Activated T-cell treated with anti-CD3 and anti-CD28 coated beads for 4 hours (primary cell): Measurements from ENCODE around the gene PMFBP1.

Source experiments
- DNase-seq: peaks from one replicate; pipeline ENCODE4 v3.0.0-alpha.2; 2020

The PMFBP1 gene

GRCh38 chr16:72179204-72179970 is 7.4 kb upstream of the PMFBP1 start:
- DNase-seq: no peak

DNA sequence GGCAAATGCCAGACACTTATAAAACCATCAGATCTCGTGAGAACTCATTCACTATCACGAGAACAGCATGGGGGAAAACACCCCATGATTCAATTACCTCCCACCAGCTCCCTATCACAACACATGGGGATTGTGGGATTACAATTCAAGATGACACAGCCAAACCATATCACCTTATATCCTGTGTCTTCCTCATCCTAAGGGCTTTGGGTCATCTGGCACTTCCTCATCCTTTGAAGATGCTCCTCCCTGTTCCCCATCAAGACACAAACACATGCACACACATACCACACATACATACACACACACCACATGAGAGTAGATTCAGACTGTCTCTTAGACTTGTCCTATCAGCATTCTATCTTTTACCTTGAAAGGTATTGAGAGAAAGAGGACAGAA is 2.8 kb upstream of the PMFBP1 start:
- no peak for DNase-seq

DNA sequence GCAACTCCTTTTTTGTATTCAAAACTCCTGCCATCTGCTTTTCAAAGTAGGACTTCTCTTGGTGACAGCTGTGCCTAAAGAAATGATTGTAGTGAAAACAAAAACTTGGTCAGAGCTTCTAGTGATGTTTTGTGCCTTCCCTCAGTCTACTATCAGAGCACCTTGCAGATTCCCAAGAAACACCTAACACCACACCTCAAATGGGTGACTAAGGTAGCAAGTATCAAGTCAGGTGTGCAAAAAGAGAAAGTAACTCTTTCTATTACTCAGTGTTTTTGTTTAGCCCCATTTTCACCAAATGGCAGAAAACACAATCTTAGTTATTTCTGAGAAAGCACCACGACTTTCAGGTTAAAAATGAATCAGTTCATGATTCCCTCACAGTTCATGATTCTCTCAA is 2.0 kb upstream of the PMFBP1 start:
- DNase-seq: no peak

DNA sequence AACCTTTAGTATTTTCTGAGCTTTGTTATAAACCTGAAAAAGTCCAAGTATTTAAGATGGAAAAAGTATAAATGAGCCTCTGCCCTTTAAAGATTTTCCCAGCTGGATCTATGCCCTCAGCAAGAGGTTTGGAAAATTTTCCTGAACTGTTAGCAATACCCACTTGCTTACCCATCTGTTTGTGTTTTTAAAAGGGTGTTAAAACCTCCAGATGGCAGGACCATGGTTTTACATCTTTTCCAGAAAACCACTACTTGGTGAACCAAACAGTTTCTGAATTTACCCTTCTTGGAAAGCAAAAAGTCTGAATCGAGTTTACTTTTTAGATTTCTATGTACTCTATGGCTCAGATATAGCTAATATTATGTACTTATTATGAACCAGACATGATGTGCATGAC is 719 bp downstream of the PMFBP1 start:
- DNase-seq: no peak

DNA sequence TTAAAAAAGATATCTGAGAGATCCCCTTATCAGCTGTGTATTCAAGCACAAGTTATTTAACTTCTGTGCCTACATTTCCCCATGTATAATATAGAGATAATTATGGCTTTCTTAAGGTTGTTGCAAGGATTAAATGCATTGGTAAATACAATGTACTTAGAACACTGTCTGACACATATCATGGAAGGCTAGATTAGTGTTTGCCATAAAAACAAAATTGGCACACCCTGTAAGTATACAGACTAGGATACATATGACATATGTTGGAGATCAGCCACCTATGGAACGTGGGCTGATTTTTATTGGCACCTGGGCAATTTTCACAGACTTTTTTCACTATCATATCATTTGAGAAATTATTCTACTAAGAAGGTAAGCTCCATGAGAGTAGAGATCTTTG is 2.2 kb downstream of the PMFBP1 start:
- DNase-seq: no peak

DNA sequence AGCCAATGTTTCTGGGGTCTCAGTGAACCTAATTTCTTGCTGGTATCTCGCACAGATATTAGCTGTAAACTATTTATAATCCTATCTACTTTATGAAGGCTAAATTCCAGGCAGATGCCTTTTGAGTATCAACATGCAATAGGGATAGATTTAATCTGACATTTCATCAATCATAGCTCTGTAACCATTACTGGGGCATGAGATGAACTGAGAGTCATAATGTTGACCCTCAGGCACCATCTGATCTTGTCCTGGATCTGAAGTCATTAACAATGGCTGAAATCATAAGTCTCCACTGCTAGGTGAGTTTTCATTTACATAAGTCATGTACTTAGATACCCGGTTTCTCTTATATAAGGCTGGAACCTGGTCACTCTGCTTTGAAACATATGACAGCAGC is 3.6 kb downstream of the PMFBP1 start:
- no peak for DNase-seq

GRCh38 chr16:72166954-72167561 is 4.9 kb downstream of the PMFBP1 start:
- no peak for DNase-seq

DNA sequence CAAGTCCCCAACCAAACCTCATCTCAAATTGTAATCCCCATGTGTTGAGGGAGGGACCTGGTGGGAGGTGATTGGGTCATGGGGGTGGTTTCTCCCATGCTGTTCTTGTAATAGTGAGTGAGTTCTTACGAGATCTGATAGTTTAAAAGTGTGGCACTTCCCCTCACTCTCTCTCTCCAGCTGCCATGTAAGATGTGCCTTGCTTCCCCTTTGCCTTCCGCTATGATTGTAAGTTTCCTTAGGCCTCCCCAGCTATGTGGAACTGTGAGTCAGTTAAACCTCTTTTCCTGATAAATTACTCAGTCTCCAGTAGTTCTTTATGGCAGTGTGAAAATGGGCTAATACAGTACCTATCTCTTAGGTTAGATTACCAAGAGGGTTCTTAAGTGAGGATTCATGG is 5.8 kb downstream of the PMFBP1 start:
- DNase-seq: no peak

GRCh38 chr16:72164691-72165090 is 7.3 kb downstream of the PMFBP1 start:
- no peak for DNase-seq

GRCh38 chr16:72162105-72162692 is 9.8 kb downstream of the PMFBP1 start:
- DNase-seq: no peak

- no peak for DNase-seq
Measured at GRCh38 chr16:72159801-72160200, 12.2 kb downstream of the PMFBP1 start.

DNA sequence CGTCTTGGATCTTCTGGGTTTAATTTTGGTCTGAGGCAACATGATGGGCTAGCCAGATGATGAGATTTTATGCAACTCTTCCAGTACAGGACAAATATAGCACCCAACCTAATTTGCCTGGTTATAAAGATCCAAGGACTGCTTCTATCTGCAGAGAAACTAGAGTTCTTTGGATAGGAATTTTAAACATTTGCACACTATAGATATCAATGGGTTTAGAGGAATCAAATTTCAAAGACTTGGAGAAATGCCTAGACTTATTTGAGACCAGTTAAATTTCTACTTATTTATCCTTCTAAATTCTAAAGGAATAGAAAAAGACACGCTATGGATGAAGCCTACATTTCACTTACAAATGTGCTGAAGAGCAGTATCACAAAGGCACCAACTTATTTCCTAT is 12.6 kb downstream of the PMFBP1 start:
- DNase-seq: no peak

DNA sequence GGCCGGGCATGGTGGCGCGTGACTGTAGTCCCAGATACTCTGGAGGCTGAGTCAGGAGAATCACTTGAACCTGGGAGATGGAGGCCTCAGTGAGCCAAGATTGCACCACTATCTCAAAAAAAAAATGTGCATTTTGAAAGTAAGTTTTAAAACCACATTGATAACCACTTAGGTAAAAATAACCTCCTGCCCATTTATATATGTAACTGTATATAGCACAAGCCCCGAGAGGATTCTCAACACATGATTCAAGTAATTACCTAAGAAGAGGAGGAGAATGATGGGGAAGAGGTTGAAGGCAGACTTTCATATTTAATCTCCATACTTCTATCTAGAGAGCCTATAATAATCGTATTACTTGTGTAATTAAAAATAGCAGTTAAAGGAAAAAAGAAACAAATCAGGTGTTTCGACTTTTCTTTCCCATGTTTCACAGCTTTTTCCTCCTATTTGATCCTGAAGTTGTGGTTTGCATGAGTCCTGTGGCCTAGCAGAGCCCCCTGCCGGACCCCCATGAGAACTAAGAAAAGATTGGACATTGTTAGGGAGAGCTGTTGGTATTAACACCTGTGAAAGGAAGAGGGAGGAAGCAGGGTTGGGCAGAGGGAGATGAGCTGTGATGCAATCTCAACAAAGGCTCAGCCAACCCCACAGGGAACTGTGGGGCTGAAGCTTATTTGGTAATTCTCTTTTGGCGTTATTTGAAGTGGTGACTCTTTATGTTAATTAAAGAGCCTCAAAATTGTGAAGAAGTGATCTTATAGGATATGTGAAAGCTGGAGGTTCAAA is 22.1 kb downstream of the PMFBP1 start:
- no peak for DNase-seq

DNA sequence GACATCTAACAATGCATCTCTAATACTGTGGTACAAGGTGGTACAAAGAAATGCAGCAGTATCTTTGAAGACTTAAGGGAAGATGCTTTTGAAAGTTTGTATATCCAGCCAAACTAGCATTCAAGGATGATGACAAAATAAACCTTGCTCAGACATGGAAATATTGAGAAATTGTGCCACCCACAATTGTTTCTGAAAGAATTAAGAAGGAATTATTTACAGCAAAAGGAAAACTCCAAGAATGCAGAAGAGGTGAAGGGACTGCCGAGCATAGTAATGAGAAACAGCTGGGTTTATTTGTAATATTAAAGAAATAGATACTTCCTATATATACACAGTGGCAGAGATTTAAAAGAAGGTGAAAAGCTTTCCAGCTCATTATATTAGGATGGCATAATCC is 29.5 kb downstream of the PMFBP1 start:
- DNase-seq: no peak

GRCh38 chr16:72139908-72140307 is 32.0 kb downstream of the PMFBP1 start:
- DNase-seq: no peak

DNA sequence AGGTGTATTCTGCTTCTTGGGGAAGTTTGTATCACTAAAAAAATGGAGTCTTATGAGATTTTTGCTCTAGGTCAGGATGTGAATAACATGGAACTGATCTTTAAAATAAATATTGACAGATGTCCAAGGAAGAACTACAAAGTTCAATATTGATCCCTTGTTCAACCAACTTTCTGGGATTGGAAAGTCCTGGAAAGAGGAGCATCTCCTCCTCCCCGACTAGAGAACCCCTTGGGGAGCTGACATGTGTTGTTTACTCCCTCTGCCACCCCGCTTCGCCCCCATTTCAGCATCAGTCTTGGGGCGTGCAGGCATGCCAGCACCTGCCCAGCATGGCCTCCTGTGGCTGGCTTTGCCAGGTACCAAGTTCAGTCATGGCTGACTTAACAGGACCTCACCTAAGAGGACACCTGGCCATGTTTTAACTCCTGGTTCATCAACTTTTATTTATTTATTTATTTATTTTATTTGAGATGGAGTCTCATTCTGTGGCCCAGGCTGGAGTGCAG is 33.8 kb downstream of the PMFBP1 start:
- DNase-seq: no peak

DNA sequence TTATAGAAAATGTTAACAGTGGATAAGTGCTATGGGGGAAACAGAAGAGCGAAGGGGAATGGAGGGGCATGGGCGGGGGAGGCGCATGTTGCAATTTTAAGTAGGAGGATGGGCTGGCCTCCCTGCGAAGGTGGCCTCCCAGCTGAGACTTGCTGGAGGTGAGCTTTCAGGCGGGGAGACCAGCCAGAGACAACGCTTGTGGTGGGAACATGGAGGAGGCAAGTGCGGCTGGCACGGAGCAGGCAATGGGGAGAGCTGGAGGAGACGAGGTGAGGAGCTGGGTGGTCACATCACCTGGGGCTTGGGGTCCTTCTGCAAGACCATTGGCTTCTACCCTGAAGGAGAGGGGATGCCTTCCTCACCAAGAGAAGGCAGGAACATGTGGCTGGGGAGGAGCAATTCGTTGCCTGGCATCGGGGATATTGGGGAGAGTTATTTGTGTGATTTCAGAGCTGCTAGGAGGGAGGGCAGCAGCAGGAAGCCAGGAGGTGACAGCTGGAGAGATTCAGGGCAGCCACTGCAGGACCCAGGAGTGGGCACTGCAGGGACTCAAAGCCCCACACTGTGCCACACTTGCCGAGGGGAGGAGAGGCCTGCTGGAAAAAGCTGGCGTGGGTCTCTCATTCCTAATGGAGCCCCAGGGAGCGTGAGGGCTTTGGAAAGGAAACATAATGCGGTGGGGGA is 34.4 kb downstream of the PMFBP1 start:
- DNase-seq: no peak

GRCh38 chr16:72134507-72134906 is 37.4 kb downstream of the PMFBP1 start:
- DNase-seq: no peak

- no peak for DNase-seq
Measured at GRCh38 chr16:72132726-72133125, 39.2 kb downstream of the PMFBP1 start.

- DNase-seq: no peak
Measured at GRCh38 chr16:72131036-72131435, 40.9 kb downstream of the PMFBP1 start.

DNA sequence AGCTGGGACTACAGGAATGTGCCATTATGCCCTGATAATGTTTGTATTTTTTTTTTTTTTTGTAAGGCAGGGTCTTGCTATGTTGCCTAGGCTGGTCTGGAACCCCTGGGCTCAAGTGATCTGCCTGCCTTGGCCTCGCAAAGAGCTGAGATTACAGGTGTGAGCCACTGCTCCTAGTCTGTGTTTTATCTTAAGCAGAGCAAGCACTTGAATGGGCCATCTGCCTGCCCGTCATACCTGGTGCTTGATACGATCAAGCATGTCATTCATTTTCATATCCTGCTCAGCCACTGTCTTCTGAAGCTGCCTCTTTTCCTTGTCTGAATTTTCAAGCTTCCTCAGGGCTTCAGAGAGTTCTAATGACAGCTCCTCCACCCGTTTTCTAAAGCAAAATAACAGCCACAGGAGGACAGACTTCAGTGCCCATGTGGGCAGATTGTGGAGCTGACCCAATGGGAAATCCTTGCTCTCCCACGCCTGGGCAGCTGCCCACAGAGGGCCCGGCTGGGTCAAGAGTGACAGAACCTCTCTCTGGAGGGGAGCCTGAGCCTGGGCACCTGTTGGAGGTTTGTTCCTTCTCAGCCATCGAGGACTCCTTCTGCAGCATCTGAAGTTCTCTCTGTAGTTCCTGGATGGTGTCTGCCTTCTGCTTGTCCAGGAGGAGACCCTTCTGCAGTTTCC is 41.8 kb downstream of the PMFBP1 start:
- DNase-seq: no peak

DNA sequence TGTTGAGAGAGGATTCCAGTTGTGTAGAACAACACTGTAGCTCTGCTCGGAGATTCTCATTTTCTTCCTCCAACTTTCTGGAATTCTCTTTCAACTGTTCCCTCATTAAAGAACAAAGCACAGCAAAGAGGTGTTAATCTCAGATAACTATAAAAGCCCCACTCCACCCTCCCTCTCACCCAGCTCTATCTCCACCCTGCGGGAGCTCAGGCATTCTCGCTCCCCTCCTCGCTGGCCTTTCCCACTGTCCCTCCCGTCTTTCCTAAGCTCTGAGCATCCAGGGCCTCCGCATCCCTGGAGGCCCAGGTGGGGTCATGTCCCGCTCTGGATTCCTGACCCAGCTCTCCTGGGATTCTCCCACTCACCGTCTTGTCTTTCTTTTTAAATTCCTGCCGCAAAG is 43.3 kb downstream of the PMFBP1 start:
- DNase-seq: no peak
